ENCODE data around the gene SNX24. TPM values are rescaled to one million over a fixed set of nuclear protein-coding genes. Genes with fewer than 3 reads are reported as not detected.

The SNX24 gene
- total RNA-seq, 1 donor = 29.8 TPM

DNA sequence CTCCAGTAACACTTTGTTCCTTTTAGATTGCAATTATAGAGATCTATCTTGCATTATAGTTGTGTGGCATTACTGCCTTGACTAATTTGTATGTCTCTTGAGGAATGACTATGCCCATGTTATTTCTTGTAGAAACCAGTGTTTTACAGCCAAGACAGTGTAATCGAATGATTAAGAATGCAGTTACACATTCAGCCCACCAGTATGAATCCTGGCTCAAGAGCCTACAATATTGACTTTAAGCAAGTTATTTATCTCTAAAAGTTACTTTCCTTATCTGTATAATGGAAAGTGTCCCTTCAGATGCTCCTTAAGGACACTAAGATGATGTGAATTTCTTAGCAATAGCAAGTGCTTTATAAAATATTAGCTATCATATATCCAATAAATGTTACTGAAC is 9.7 kb upstream of the SNX24 start:
- TF ChIP-seq, protein P1, sequence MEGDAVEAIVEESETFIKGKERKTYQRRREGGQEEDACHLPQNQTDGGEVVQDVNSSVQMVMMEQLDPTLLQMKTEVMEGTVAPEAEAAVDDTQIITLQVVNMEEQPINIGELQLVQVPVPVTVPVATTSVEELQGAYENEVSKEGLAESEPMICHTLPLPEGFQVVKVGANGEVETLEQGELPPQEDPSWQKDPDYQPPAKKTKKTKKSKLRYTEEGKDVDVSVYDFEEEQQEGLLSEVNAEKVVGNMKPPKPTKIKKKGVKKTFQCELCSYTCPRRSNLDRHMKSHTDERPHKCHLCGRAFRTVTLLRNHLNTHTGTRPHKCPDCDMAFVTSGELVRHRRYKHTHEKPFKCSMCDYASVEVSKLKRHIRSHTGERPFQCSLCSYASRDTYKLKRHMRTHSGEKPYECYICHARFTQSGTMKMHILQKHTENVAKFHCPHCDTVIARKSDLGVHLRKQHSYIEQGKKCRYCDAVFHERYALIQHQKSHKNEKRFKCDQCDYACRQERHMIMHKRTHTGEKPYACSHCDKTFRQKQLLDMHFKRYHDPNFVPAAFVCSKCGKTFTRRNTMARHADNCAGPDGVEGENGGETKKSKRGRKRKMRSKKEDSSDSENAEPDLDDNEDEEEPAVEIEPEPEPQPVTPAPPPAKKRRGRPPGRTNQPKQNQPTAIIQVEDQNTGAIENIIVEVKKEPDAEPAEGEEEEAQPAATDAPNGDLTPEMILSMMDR (IDR thresholded peaks at IDR 0.05; ENCODE audit: insufficient read depth, low read depth, low read length) = no peak
- H3K4me3 ChIP-seq (ENCODE audit: low read depth, low read length) = no peak overlapping the region
- no peak for DNase-seq (ENCODE audit: low read depth)

DNA sequence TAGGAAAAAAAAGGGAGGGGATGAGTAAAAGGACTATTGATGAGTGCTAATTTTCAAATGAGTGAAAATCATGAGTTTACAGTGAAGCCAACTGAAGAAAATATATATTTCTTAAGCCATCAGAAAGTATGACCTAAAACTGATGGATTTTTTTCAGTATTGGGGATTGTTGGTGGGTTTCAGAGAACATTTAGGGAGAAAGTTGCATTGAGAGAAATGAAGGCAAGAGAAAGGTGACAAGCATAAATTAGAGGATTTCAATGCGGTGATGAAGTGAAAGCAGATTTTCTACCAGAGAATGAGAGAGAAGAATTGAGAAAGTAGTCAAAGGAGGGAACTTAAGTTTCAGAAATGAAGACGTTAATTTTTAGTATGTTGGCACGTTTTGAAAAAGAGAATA is 8.5 kb upstream of the SNX24 start:
- TF ChIP-seq, protein P1 (IDR thresholded peaks at IDR 0.05; ENCODE audit: insufficient read depth, low read depth, low read length) = no peak
- no peak overlapping the region for H3K4me3 ChIP-seq (ENCODE audit: low read depth, low read length)
- DNase-seq (ENCODE audit: low read depth) = no peak

DNA sequence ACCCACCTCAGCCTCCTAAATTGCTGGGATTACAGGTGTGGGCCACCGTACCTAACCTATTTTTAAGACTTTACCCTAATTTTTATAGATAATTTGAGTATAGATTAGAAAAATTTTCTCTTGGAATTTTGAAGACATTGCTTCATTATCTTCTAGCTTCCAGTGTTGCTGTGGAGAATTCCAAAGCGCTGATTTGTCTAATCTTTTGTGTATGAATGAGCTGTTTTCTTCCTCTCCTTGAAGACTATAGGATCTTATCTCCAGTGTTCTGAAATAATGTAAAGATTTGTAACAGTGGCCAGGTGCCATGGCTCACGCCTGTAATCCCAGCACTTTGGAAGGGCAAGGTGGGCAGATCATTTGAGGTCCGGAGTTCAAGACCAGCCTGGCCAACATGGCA is 5.7 kb upstream of the SNX24 start:
- DNase-seq (ENCODE audit: low read depth) = no peak
- H3K4me3 ChIP-seq (ENCODE audit: low read depth, low read length) = no peak overlapping the region
- TF ChIP-seq, protein P1 (IDR thresholded peaks at IDR 0.05; ENCODE audit: insufficient read depth, low read depth, low read length) = no peak

DNA sequence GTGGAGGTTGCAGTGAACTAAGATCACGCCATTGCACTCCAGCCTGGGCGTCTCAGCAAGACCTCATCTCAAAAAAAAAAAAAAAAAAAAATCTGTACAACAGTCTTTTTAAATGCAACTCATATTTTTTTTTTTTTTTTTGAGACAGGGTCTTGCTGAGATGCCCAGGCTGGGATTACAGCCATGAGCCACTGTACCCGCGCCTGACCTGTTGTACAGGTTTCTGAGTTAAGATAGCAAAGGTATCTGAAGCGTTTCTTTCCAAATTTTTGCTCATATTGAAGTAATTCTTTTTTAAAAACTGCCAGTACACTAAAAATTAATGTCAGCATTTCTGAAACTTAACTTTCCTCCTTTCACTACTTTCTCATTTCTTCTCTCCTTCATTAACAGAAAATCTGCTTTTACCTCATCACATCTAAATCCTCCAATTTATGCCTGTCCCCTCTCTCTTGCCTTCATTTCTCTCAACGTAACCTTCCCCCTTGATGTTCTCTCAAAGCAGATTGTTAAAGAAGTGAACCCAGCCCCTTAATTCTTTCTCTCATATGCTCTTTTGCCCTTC is 3.3 kb upstream of the SNX24 start:
- no peak for DNase-seq (ENCODE audit: low read depth)
- TF ChIP-seq, protein P1 (IDR thresholded peaks at IDR 0.05; ENCODE audit: insufficient read depth, low read depth, low read length) = no peak
- H3K4me3 ChIP-seq (ENCODE audit: low read depth, low read length) = no peak overlapping the region

DNA sequence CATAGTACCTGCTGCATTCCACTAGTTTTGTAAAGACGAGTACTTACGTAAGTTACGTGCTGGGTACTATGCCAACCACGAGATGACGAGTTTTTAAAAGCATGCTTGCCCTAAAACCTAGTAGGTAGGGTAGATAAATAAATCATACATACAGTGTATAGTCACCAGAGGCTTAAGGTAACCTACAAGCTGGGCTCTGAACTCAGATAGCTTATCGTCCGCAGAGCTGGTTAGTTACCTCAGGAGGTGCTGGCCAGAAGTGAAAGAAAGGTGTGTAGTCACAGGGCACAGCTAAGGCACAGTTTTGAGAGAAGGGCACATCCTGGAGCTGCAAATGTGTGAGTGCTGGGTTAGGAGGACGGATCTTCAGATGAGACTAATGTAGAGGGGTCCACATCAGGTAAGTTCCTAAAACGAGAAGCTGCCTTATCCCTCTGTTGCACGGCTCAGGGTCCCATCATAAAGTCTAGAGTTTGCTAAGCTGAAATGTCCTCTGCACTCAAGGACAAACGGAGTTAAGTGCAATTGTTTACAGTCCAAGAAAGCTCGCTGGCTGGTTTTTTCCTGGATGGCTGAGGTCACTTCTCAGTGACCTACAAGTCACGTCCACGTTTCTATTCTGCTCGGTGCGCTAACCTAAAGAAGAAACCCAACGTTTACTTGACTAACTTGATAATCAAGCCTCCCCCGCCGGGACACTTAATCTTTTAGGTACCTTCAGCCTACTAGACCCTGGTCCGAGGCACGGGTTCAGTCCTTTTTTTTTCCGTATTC is 1.1 kb upstream of the SNX24 start:
- TF ChIP-seq, protein P1 (IDR thresholded peaks at IDR 0.05; ENCODE audit: insufficient read depth, low read depth, low read length) = no peak
- peak overlapping the region; percentile 77 for H3K4me3 ChIP-seq (ENCODE audit: low read depth, low read length)
- peak; percentile 38 for DNase-seq (ENCODE audit: low read depth)

DNA sequence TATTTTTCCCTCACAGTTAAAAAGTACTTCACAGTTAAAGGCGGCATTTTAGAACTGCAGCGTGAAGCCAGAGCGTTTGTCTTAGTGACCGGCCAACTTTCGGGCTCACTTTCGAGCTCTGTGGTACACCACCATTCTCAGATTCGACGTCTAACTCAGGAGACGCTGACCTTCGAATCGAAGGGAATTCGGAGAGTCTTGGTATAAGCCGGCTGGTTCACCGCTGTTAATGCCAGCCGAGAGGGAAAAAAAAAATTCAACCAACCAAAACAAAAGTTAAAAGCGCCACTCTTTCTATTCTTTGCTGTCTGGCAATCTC is 544 bp upstream of the SNX24 start:
- TF ChIP-seq, protein P1 (IDR thresholded peaks at IDR 0.05; ENCODE audit: insufficient read depth, low read depth, low read length) = no peak
- DNase-seq (ENCODE audit: low read depth) = no peak
- peak overlapping the region; percentile 77 for H3K4me3 ChIP-seq (ENCODE audit: low read depth, low read length)

Measured in fibroblast of villous mesenchyme (primary cell).